Lung (tissue), 12 donors: ENCODE measurements around the gene EXOC3L2. TPM values are rescaled to one million over a fixed set of nuclear protein-coding genes. Genes with fewer than 3 reads are reported as not detected.

Experiments used
- ATAC-seq: fragments of 200-7000 bp; cut with Tn5 transposase; one replicate; pipeline ENCODE4 v1.9.1; 2020; ENCODE audit warnings: moderate number of reproducible peaks; ENCODE audit not compliant: insufficient read depth, low FRiP score
- DNase-seq, 3 donors: peaks; one replicate each; pipeline ENCODE4 v3.0.0-alpha.2; 2013 to 2017
- H3K27ac ChIP-seq, 2 donors: one replicate each; pipeline ENCODE4 v1.5.1; 2013; ENCODE audit warnings: mild to moderate bottlenecking in 2 of 2, moderate library complexity in 2 of 2, control low read depth in 1 of 2, inconsistent platforms in 1 of 2, low read depth in 1 of 2, low read length in 1 of 2
- H3K27me3 ChIP-seq, 3 donors: one replicate each; pipeline ENCODE4 v1.5.1; 2013; ENCODE audit warnings: low read length in 2 of 3; ENCODE audit not compliant: control insufficient read depth in 3 of 3, insufficient read depth in 3 of 3
- H3K36me3 ChIP-seq, 4 donors: one replicate each; pipeline ENCODE4 v1.5.1; 2013; ENCODE audit warnings: low read length in 4 of 4, mild to moderate bottlenecking in 1 of 4, moderate library complexity in 1 of 4; ENCODE audit not compliant: control insufficient read depth in 4 of 4, insufficient read depth in 4 of 4
- H3K4me1 ChIP-seq, 5 donors: one replicate each; pipeline ENCODE4 v1.5.1; 2013; ENCODE audit warnings: low read length in 5 of 5, mild to moderate bottlenecking in 2 of 5, moderate library complexity in 1 of 5; ENCODE audit not compliant: control insufficient read depth in 5 of 5, insufficient read depth in 5 of 5
- H3K4me3 ChIP-seq: one replicate; pipeline ENCODE4 v1.5.1; 2013; ENCODE audit warnings: mild to moderate bottlenecking, control low read depth, moderate library complexity
- H3K9ac ChIP-seq, 2 donors: one replicate each; pipeline ENCODE4 v1.5.1; 2013; ENCODE audit warnings: low read length in 2 of 2, control low read depth in 1 of 2; ENCODE audit not compliant: insufficient read depth in 1 of 2
- H3K9me3 ChIP-seq, 4 donors: one replicate each; pipeline ENCODE4 v1.5.1; 2013; ENCODE audit warnings: low read length in 3 of 4, mild to moderate bottlenecking in 1 of 4, moderate library complexity in 1 of 4; ENCODE audit not compliant: control insufficient read depth in 4 of 4, insufficient read depth in 3 of 4
- WGBS, 2 donors: extraction: QIAGEN DNeasy Blood & Tissue Kit; methylation state at CpG; one replicate each; pipeline ENCODE4 v1.1.7; 2013; 5-methylcytosine and 5-hydroxymethylcytosine counted together
- polyA plus RNA-seq, 2 donors: library from polyadenylated mRNA; stranded (reverse); fragments of 200-250 nt; gene quantifications; one replicate each; pipeline ENCODE4 v1.2.1, GENCODE V29; 2013
- total RNA-seq, 2 donors: library from RNA; depleted of rRNA in 1 of 2; stranded (reverse); fragments of >200 nt in 1 of 2; gene quantifications; one replicate each; pipeline ENCODE4 v1.2.1, GENCODE V29; 2014 to 2021
- TF ChIP-seq, protein P1 (sequence below): IDR thresholded peaks from 2 replicates; pipeline ENCODE4 v1.5.1; 2012; ENCODE audit warnings: mild to moderate bottlenecking; ENCODE audit errors: control extremely low read depth, extremely low read depth
- donor health status: control.
- donor health status: control.
- donor health status: Bipolar disorder and iron deficiency.
- donor health status: healthy.
- donor health status: DM: yes; HTN: yes; CAD: no.

The EXOC3L2 gene
- total and polyA plus RNA-seq, 4 donors, result 1.7 to 2.8 (median 2.4) TPM

- Histone ChIP-seq H3K27ac (no peak overlapping the region), H3K4me1 (peaks cover 0 to 9% (median 0%) of the 10 kb centered on the region in 5 donors), H3K36me3 (no peaks in the 10 kb centered on the region), H3K9ac (no peak overlapping the region), H3K9me3 (no peaks in the 10 kb centered on the region), H3K4me3 (no peak overlapping the region), H3K27me3 (no peaks in the 10 kb centered on the region)
- 88 to 90% methylated on average over 17 of the region's 17 CpGs for WGBS, 2 donors
- ATAC-seq (no peak), DNase-seq (no peak)
- TF ChIP-seq, protein P1, sequence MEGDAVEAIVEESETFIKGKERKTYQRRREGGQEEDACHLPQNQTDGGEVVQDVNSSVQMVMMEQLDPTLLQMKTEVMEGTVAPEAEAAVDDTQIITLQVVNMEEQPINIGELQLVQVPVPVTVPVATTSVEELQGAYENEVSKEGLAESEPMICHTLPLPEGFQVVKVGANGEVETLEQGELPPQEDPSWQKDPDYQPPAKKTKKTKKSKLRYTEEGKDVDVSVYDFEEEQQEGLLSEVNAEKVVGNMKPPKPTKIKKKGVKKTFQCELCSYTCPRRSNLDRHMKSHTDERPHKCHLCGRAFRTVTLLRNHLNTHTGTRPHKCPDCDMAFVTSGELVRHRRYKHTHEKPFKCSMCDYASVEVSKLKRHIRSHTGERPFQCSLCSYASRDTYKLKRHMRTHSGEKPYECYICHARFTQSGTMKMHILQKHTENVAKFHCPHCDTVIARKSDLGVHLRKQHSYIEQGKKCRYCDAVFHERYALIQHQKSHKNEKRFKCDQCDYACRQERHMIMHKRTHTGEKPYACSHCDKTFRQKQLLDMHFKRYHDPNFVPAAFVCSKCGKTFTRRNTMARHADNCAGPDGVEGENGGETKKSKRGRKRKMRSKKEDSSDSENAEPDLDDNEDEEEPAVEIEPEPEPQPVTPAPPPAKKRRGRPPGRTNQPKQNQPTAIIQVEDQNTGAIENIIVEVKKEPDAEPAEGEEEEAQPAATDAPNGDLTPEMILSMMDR, result no peak
These were observed 82.1 kb downstream of the EXOC3L2 start for GRCh38 chr19:45163156-45163555.

DNA sequence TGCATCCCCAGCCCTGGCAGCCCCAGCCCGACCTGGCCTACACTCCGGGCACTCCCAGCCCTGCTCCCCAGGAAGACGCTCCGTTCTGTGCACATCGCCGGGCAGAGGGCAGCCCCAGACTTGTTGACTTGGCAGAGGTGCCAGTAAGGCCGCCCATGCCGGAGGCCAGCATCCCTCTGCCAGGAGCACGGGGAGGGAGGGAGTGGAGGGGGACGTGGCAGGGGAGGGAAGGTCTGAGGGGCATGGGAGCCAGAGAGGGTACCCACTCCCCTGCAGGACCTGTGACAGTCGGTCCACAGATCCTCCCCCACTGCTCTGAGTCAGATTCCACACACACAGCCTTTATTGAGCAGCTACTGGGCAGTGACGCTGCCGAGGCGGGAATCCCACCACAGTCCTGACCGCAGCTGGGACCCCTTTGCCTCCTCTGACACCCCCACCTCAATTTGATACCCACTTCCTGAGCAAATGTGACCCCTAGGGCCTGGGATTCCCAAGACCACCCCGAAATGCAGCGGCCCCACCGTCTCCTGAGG, 82.5 kb downstream of the EXOC3L2 start:
- Histone ChIP-seq H3K4me1 (peaks cover 0 to 9% (median 0%) of the 10 kb centered on the region in 5 donors), H3K27ac (no peak overlapping the region), H3K9me3 (no peaks in the 10 kb centered on the region), H3K27me3 (no peaks in the 10 kb centered on the region), H3K9ac (no peak overlapping the region), H3K4me3 (no peak overlapping the region), H3K36me3 (no peaks in the 10 kb centered on the region)
- TF ChIP-seq, protein P1, result no peak
- DNase-seq (no peak), ATAC-seq (no peak)
- 80 to 82% methylated on average over 17 to 18 of the region's 18 CpGs for WGBS, 2 donors

Other genes with a start within 250 kb of the EXOC3L2 start
- gene RELB, start 243.9 kb downstream of the EXOC3L2 start, total RNA-seq, result 10 to 100 TPM; 15.8 to 23.8 TPM
- 10 to 100 TPM in 1 of 2 donors, 1 to 10 TPM in 1; 9.4 to 65.9 TPM for gene RELB, start 243.9 kb downstream of the EXOC3L2 start, polyA plus RNA-seq
- gene CLASRP, start 206.4 kb downstream of the EXOC3L2 start, total RNA-seq, result 10 to 100 TPM; 23.9 to 73.9 TPM
- 100 to 1,000 TPM in 1 of 2 donors, 10 to 100 TPM in 1; 41.2 to 107 TPM for gene CLASRP, start 206.4 kb downstream of the EXOC3L2 start, polyA plus RNA-seq
- gene ZNF296, start 168.9 kb downstream of the EXOC3L2 start, total RNA-seq, result 1 to 10 TPM in 1 of 2 donors, under 1 TPM in 1; 0.43 to 3.8 TPM
- 1 to 10 TPM; 1.9 to 3.9 TPM for gene ZNF296, start 168.9 kb downstream of the EXOC3L2 start, polyA plus RNA-seq
- 10 to 100 TPM; 18.7 to 21.1 TPM for gene GEMIN7, start 166.1 kb downstream of the EXOC3L2 start, total RNA-seq
- gene GEMIN7, start 166.1 kb downstream of the EXOC3L2 start, polyA plus RNA-seq, result 10 to 100 TPM; 24.3 to 29.0 TPM
- 10 to 100 TPM; 20.7 to 31.1 TPM for gene PPP1R37, start 152.2 kb downstream of the EXOC3L2 start, total RNA-seq
- gene PPP1R37, start 152.2 kb downstream of the EXOC3L2 start, polyA plus RNA-seq, result 10 to 100 TPM; 19.2 to 39.7 TPM
- gene NKPD1, start 84.4 kb downstream of the EXOC3L2 start, total RNA-seq, result under 1 TPM in 1 of 2 donors, not detected in 1; 0.06 TPM
- gene NKPD1, start 84.4 kb downstream of the EXOC3L2 start, polyA plus RNA-seq, result under 1 TPM; 0.07 to 0.08 TPM
- 10 to 100 TPM; 14.0 to 20.5 TPM for gene TRAPPC6A, start 67.2 kb downstream of the EXOC3L2 start, total RNA-seq
- gene TRAPPC6A, start 67.2 kb downstream of the EXOC3L2 start, polyA plus RNA-seq, result 10 to 100 TPM; 32.0 to 38.4 TPM
- 10 to 100 TPM in 1 of 2 donors, 1 to 10 TPM in 1; 7.5 to 17.3 TPM for gene BLOC1S3, start 66.6 kb downstream of the EXOC3L2 start, total RNA-seq
- gene BLOC1S3, start 66.6 kb downstream of the EXOC3L2 start, polyA plus RNA-seq, result 1 to 10 TPM; 4.2 to 8.7 TPM
- 10 to 100 TPM; 25.3 to 47.0 TPM for gene MARK4, start 5.9 kb upstream of the EXOC3L2 start, total RNA-seq
- 10 to 100 TPM; 12.6 to 15.9 TPM for gene MARK4, start 5.9 kb upstream of the EXOC3L2 start, polyA plus RNA-seq
- gene CKM, start 77.5 kb upstream of the EXOC3L2 start, total RNA-seq, result 1 to 10 TPM in 1 of 2 donors, not detected in 1; 1.4 TPM
- under 1 TPM; 0.06 to 0.97 TPM for gene CKM, start 77.5 kb upstream of the EXOC3L2 start, polyA plus RNA-seq
- gene KLC3, start 95.3 kb upstream of the EXOC3L2 start, total RNA-seq, result 1 to 10 TPM; 1.1 to 1.6 TPM
- 1 to 10 TPM in 1 of 2 donors, under 1 TPM in 1; 0.80 to 2.2 TPM for gene KLC3, start 95.3 kb upstream of the EXOC3L2 start, polyA plus RNA-seq
- gene ERCC2, start 125.2 kb upstream of the EXOC3L2 start, total RNA-seq, result 10 to 100 TPM; 17.8 to 19.9 TPM
- gene ERCC2, start 125.2 kb upstream of the EXOC3L2 start, polyA plus RNA-seq, result 10 to 100 TPM; 11.9 to 14.9 TPM
- 10 to 100 TPM; 14.0 to 37.3 TPM for gene PPP1R13L, start 159.7 kb upstream of the EXOC3L2 start, total RNA-seq
- gene PPP1R13L, start 159.7 kb upstream of the EXOC3L2 start, polyA plus RNA-seq, result 10 to 100 TPM; 32.0 to 34.0 TPM
- gene POLR1G, start 161.2 kb upstream of the EXOC3L2 start, total RNA-seq, result 1 to 10 TPM; 3.6 to 8.3 TPM
- gene POLR1G, start 161.2 kb upstream of the EXOC3L2 start, polyA plus RNA-seq, result 1 to 10 TPM; 5.2 to 6.6 TPM
- 10 to 100 TPM; 72.4 to 82.3 TPM for gene ERCC1, start 178.5 kb upstream of the EXOC3L2 start, total RNA-seq
- 10 to 100 TPM; 53.2 to 54.0 TPM for gene ERCC1, start 178.5 kb upstream of the EXOC3L2 start, polyA plus RNA-seq
- gene FOSB, start 222.6 kb upstream of the EXOC3L2 start, total RNA-seq, result 10 to 100 TPM in 1 of 2 donors, 1 to 10 TPM in 1; 9.9 to 24.2 TPM
- 10 to 100 TPM in 1 of 2 donors, 1 to 10 TPM in 1; 7.9 to 22.8 TPM for gene FOSB, start 222.6 kb upstream of the EXOC3L2 start, polyA plus RNA-seq